ENCODE data around the gene IFRD1.
"Not testable (repeated sequence)": the region's sequence is repeated elsewhere in the genome, so short reads cannot be mapped to it uniquely, and the experiment has no call there.

IFRD1 gene

GRCh38 chr7:112449353-112449752 lies 907 bp upstream of the IFRD1 start:
- peak overlapping the region in 5 of 7 experiments; percentile 93 to 100 (median 97) for H3K4me3 ChIP-seq (ENCODE audit: control insufficient read depth in 1 of 7, extremely low read depth in 1 of 7, insufficient read depth in 4 of 7, low read depth in 2 of 7, low read length in 6 of 7)
- peak overlapping the region in 1 of 2 experiments; percentile 96 for H3K27ac ChIP-seq (ENCODE audit: insufficient read depth in 1 of 2, low read depth in 1 of 2, low read length in 2 of 2, poor library complexity in 1 of 2, severe bottlenecking in 2 of 2)

GRCh38 chr7:112450807-112451761 lies 824 bp downstream of the IFRD1 start:
- under 1% methylated on average over 51 of the region's 57 CpGs for WGBS (ENCODE audit: insufficient coverage)
- Histone ChIP-seq H3K27ac (ENCODE audit: insufficient read depth in 1 of 2, low read depth in 1 of 2, low read length in 2 of 2, poor library complexity in 1 of 2, severe bottlenecking in 2 of 2) (peak overlapping the region; percentile 92 to 96), H3K27me3 (replicated peaks in 2 of 5; ENCODE audit: control insufficient read depth in 4 of 5, insufficient read depth in 5 of 5, low read length in 4 of 5) (no peaks in the 10 kb centered on the region), H3K4me1 (ENCODE audit: control extremely low read depth in 1 of 4, control insufficient read depth in 4 of 4, insufficient read depth in 4 of 4, low read length in 3 of 4) (peaks cover 14 to 30% (median 22%) of the 10 kb centered on the region in 4 experiments), H3K36me3 (ENCODE audit: control insufficient read depth in 4 of 4, insufficient read depth in 4 of 4, low read length in 3 of 4) (peaks cover 0 to 8% (median 5%) of the 10 kb centered on the region in 4 experiments), H3K9me3 (ENCODE audit: control extremely low read depth in 1 of 5, control insufficient read depth in 4 of 5, insufficient read depth in 2 of 5, low read depth in 1 of 5, low read length in 4 of 5) (no peaks in the 10 kb centered on the region), H3K4me3 (ENCODE audit: control insufficient read depth in 1 of 7, extremely low read depth in 1 of 7, insufficient read depth in 4 of 7, low read depth in 2 of 7, low read length in 6 of 7) (peak overlapping the region; percentile 93 to 100 (median 97))
- DNase-seq, result peak; percentile 94 to 96 (median 96)
- ChIA-PET POLR2A (interaction anchor here (0.5 to 2.7 kb wide), 9 partner anchors 8 to 1429 kb away, joined by 3 to 10 read pairs (median 4); partner anchors contain the start of genes DOCK4, IMMP2L and ZNF277), CTCF (interaction anchor here (0.8 to 5.1 kb wide), 10 partner anchors 10 to 350 kb away, joined by 3 to 32 read pairs (median 3); partner anchors contain the start of genes DOCK4, LSMEM1 and ZNF277)

More at GRCh38 chr7:112449353-112449752, 907 bp upstream of the IFRD1 start:
- DNase-seq, result peak in 2 of 3 donors; percentile 59 to 74
- Histone ChIP-seq H3K9me3 (ENCODE audit: control extremely low read depth in 1 of 5, control insufficient read depth in 4 of 5, insufficient read depth in 2 of 5, low read depth in 1 of 5, low read length in 4 of 5) (no peaks in the 10 kb centered on the region), H3K4me1 (ENCODE audit: control extremely low read depth in 1 of 4, control insufficient read depth in 4 of 4, insufficient read depth in 4 of 4, low read length in 3 of 4) (peaks cover 14 to 30% (median 23%) of the 10 kb centered on the region in 4 experiments), H3K36me3 (ENCODE audit: control insufficient read depth in 4 of 4, insufficient read depth in 4 of 4, low read length in 3 of 4) (peaks cover 0 to 3% (median 0%) of the 10 kb centered on the region in 4 experiments), H3K27me3 (replicated peaks in 2 of 5; ENCODE audit: control insufficient read depth in 4 of 5, insufficient read depth in 5 of 5, low read length in 4 of 5) (no peaks in the 10 kb centered on the region)
- ChIA-PET CTCF (interaction anchor here (0.8 to 5.1 kb wide), 3 partner anchors 11 to 24 kb away, joined by 3 to 32 read pairs (median 3); no protein-coding TSS in a partner anchor), POLR2A (interaction anchor here (0.7 to 1.4 kb wide), 5 partner anchors 10 to 243 kb away, joined by 3 to 9 read pairs (median 5); partner anchors contain the start of genes DOCK4 and ZNF277)
- WGBS (ENCODE audit: insufficient coverage), result 45% methylated on average over 1 of the region's 5 CpGs

- CTCF ChIA-PET, result interaction anchor here (0.7 to 5.1 kb wide), 9 partner anchors 8 to 689 kb away, joined by 3 to 32 read pairs (median 5); partner anchors contain the start of genes DOCK4 and ZNF277
- peak overlapping the region; percentile 92 to 96 for H3K27ac ChIP-seq (ENCODE audit: insufficient read depth in 1 of 2, low read depth in 1 of 2, low read length in 2 of 2, poor library complexity in 1 of 2, severe bottlenecking in 2 of 2)
Measured at GRCh38 chr7:112452102-112452888, 2.0 kb downstream of the IFRD1 start.

GRCh38 chr7:112453505-112454171 lies 3.4 kb downstream of the IFRD1 start:
- Histone ChIP-seq H3K36me3 (ENCODE audit: control insufficient read depth in 4 of 4, insufficient read depth in 4 of 4, low read length in 3 of 4) (peaks cover 4 to 27% (median 20%) of the 10 kb centered on the region in 4 experiments), H3K9me3 (ENCODE audit: control extremely low read depth in 1 of 5, control insufficient read depth in 4 of 5, insufficient read depth in 2 of 5, low read depth in 1 of 5, low read length in 4 of 5) (no peaks in the 10 kb centered on the region), H3K4me3 (ENCODE audit: control insufficient read depth in 1 of 7, extremely low read depth in 1 of 7, insufficient read depth in 4 of 7, low read depth in 2 of 7, low read length in 6 of 7) (peak overlapping the region in 1 of 7 experiments; percentile 28), H3K4me1 (ENCODE audit: control extremely low read depth in 1 of 4, control insufficient read depth in 4 of 4, insufficient read depth in 4 of 4, low read length in 3 of 4) (peaks cover 14 to 30% (median 21%) of the 10 kb centered on the region in 4 experiments), H3K27ac (ENCODE audit: insufficient read depth in 1 of 2, low read depth in 1 of 2, low read length in 2 of 2, poor library complexity in 1 of 2, severe bottlenecking in 2 of 2) (no peak overlapping the region), H3K27me3 (replicated peaks in 2 of 5; ENCODE audit: control insufficient read depth in 4 of 5, insufficient read depth in 5 of 5, low read length in 4 of 5) (no peaks in the 10 kb centered on the region)
- ChIA-PET POLR2A (interaction anchor here (0.7 kb wide), 1 partner anchor 717 kb away, joined by 3 read pairs; no protein-coding TSS in a partner anchor), CTCF (no interaction called here)
- no peak for DNase-seq
- WGBS (ENCODE audit: insufficient coverage), result 90% methylated on average over 5 of the region's 7 CpGs

More at GRCh38 chr7:112452102-112452888, 2.0 kb downstream of the IFRD1 start:
- 42% methylated on average over 2 of the region's 7 CpGs for WGBS (ENCODE audit: insufficient coverage)
- no peaks in the 10 kb centered on the region for H3K9me3 ChIP-seq (ENCODE audit: control extremely low read depth in 1 of 5, control insufficient read depth in 4 of 5, insufficient read depth in 2 of 5, low read depth in 1 of 5, low read length in 4 of 5)
- POLR2A ChIA-PET, result interaction anchor here (2.7 kb wide), 1 partner anchor 10 kb away, joined by 10 read pairs; no protein-coding TSS in a partner anchor
- H3K36me3 ChIP-seq (ENCODE audit: control insufficient read depth in 4 of 4, insufficient read depth in 4 of 4, low read length in 3 of 4), result peaks cover 0 to 19% (median 14%) of the 10 kb centered on the region in 4 experiments
- H3K4me3 ChIP-seq (ENCODE audit: control insufficient read depth in 1 of 7, extremely low read depth in 1 of 7, insufficient read depth in 4 of 7, low read depth in 2 of 7, low read length in 6 of 7), result peak overlapping the region in 6 of 7 experiments; percentile 93 to 100 (median 96)
- H3K27me3 ChIP-seq (replicated peaks in 2 of 5; ENCODE audit: control insufficient read depth in 4 of 5, insufficient read depth in 5 of 5, low read length in 4 of 5), result no peaks in the 10 kb centered on the region
- peaks cover 14 to 30% (median 21%) of the 10 kb centered on the region in 4 experiments for H3K4me1 ChIP-seq (ENCODE audit: control extremely low read depth in 1 of 4, control insufficient read depth in 4 of 4, insufficient read depth in 4 of 4, low read length in 3 of 4)
- DNase-seq, result peak; percentile 24 to 57 (median 56)

- peaks cover 4 to 33% (median 22%) of the 10 kb centered on the region in 4 experiments for H3K36me3 ChIP-seq (ENCODE audit: control insufficient read depth in 4 of 4, insufficient read depth in 4 of 4, low read length in 3 of 4)
- CTCF ChIA-PET; H3K9me3 ChIP-seq (ENCODE audit: control extremely low read depth in 1 of 5, control insufficient read depth in 4 of 5, insufficient read depth in 2 of 5, low read depth in 1 of 5, low read length in 4 of 5); H3K27me3 ChIP-seq (replicated peaks in 2 of 5; ENCODE audit: control insufficient read depth in 4 of 5, insufficient read depth in 5 of 5, low read length in 4 of 5); H3K27ac ChIP-seq (ENCODE audit: insufficient read depth in 1 of 2, low read depth in 1 of 2, low read length in 2 of 2, poor library complexity in 1 of 2, severe bottlenecking in 2 of 2); H3K4me3 ChIP-seq (ENCODE audit: control insufficient read depth in 1 of 7, extremely low read depth in 1 of 7, insufficient read depth in 4 of 7, low read depth in 2 of 7, low read length in 6 of 7); POLR2A ChIA-PET; DNase-seq: not testable (repeated sequence)
- H3K4me1 ChIP-seq (ENCODE audit: control extremely low read depth in 1 of 4, control insufficient read depth in 4 of 4, insufficient read depth in 4 of 4, low read length in 3 of 4), result peaks cover 14 to 30% (median 21%) of the 10 kb centered on the region in 4 experiments
- WGBS (ENCODE audit: insufficient coverage), result 100% methylated on average over 6 of the region's 6 CpGs
Measured at GRCh38 chr7:112454191-112454590, 3.9 kb downstream of the IFRD1 start.

- 100% methylated on average over 1 of the region's 1 CpG for WGBS (ENCODE audit: insufficient coverage)
- CTCF ChIA-PET, result interaction anchor here (1.1 to 6.6 kb wide), 3 partner anchors 9 to 706 kb away, joined by 3 to 32 read pairs (median 3); partner anchors contain the start of gene IFRD1
Measured at GRCh38 chr7:112459645-112460044, 9.4 kb downstream of the IFRD1 start.

More at GRCh38 chr7:112459645-112460044, 9.4 kb downstream of the IFRD1 start:
- no peak overlapping the region for H3K4me3 ChIP-seq (ENCODE audit: control insufficient read depth in 1 of 7, extremely low read depth in 1 of 7, insufficient read depth in 4 of 7, low read depth in 2 of 7, low read length in 6 of 7)
- POLR2A ChIA-PET, result interaction anchor here (0.6 to 1.4 kb wide), 3 partner anchors 9 to 147 kb away, joined by 3 to 9 read pairs (median 3); partner anchors contain the start of gene IFRD1
- no peak for DNase-seq
- no peaks in the 10 kb centered on the region for H3K9me3 ChIP-seq (ENCODE audit: control extremely low read depth in 1 of 5, control insufficient read depth in 4 of 5, insufficient read depth in 2 of 5, low read depth in 1 of 5, low read length in 4 of 5)
- H3K27me3 ChIP-seq (replicated peaks in 2 of 5; ENCODE audit: control insufficient read depth in 4 of 5, insufficient read depth in 5 of 5, low read length in 4 of 5), result no peaks in the 10 kb centered on the region
- peaks cover 0 to 9% (median 0%) of the 10 kb centered on the region in 4 experiments for H3K4me1 ChIP-seq (ENCODE audit: control extremely low read depth in 1 of 4, control insufficient read depth in 4 of 4, insufficient read depth in 4 of 4, low read length in 3 of 4)
- H3K27ac ChIP-seq (ENCODE audit: insufficient read depth in 1 of 2, low read depth in 1 of 2, low read length in 2 of 2, poor library complexity in 1 of 2, severe bottlenecking in 2 of 2), result no peak overlapping the region
- H3K36me3 ChIP-seq (ENCODE audit: control insufficient read depth in 4 of 4, insufficient read depth in 4 of 4, low read length in 3 of 4), result peaks cover 9 to 73% (median 45%) of the 10 kb centered on the region in 4 experiments
